ENCODE results near the gene U2AF1L4.

Gene U2AF1L4

GRCh38 chr19:35742121-35742724 is 3.0 kb downstream of the U2AF1L4 start, which contains the start of gene IGFLR1:
Gene IGFLR1 (minus strand): TSS chr19:35742452. CDS start chr19:35741180, 1,272 bp downstream.
- no peak for TF ChIP-seq KLF8 (tag by site-specific recombination; IDR thresholded peaks at IDR 0.05)
- 0 out of 2 replicates have a peak, but pooled peaks have one; percentile 9 for TF ChIP-seq ZBTB21 (tag by site-specific recombination; IDR thresholded peaks at IDR 0.05)
- 0 out of 2 replicates have a peak, but pooled peaks have one; percentile 8 for TF ChIP-seq YY2 (tag by site-specific recombination; IDR thresholded peaks at IDR 0.05)
- TF ChIP-seq SETDB1 (IDR thresholded peaks at IDR 0.05; ENCODE audit: insufficient read length, low read length) = no peak
- TF ChIP-seq, protein P1, sequence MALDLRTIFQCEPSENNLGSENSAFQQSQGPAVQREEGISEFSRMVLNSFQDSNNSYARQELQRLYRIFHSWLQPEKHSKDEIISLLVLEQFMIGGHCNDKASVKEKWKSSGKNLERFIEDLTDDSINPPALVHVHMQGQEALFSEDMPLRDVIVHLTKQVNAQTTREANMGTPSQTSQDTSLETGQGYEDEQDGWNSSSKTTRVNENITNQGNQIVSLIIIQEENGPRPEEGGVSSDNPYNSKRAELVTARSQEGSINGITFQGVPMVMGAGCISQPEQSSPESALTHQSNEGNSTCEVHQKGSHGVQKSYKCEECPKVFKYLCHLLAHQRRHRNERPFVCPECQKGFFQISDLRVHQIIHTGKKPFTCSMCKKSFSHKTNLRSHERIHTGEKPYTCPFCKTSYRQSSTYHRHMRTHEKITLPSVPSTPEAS (tag by site-specific recombination; IDR thresholded peaks at IDR 0.05) = no peak
- TF ChIP-seq, protein P2, sequence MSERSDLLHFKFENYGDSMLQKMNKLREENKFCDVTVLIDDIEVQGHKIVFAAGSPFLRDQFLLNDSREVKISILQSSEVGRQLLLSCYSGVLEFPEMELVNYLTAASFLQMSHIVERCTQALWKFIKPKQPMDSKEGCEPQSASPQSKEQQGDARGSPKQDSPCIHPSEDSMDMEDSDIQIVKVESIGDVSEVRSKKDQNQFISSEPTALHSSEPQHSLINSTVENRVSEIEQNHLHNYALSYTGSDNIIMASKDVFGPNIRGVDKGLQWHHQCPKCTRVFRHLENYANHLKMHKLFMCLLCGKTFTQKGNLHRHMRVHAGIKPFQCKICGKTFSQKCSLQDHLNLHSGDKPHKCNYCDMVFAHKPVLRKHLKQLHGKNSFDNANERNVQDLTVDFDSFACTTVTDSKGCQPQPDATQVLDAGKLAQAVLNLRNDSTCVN (tag by site-specific recombination; optimal IDR thresholded peaks at IDR 0.05) = no peak
- TF ChIP-seq SP3 (tag by site-specific recombination; IDR thresholded peaks at IDR 0.05) = no peak
- TF ChIP-seq INSM2 (tag by site-specific recombination; IDR thresholded peaks at IDR 0.05) = no peak
- 0 out of 2 replicates have a peak, but pooled peaks have one; percentile 83 for TF ChIP-seq ZNF335 (tag by site-specific recombination; conservative IDR thresholded peaks at IDR 0.05)
- ChIA-PET CTCF (interaction anchor here (1.1 to 1.2 kb wide), 3 partner anchors 24 to 189 kb away, joined by 4 to 9 read pairs (median 4); no protein-coding TSS in a partner anchor), POLR2A (interaction anchor here (1.2 to 2.6 kb wide), 3 partner anchors 12 to 32 kb away, joined by 3 to 39 read pairs (median 4); partner anchors contain the start of genes ARHGAP33 and HSPB6)
- Histone ChIP-seq H3K4me1 (ENCODE audit: control insufficient read depth, insufficient read depth, low read length) (peaks cover 28% of the 10 kb centered on the region), H3K27ac (ENCODE audit: extremely low read depth, low read depth, low read length) (peak within 1 kb of the TSS; percentile 97), H3K4me3 (ENCODE audit: low read depth, low read length) (no peak within 1 kb of the TSS), H3K9me3 (ENCODE audit: control insufficient read depth, insufficient read depth, low read depth, low read length) (no peaks in the 10 kb centered on the region; the same call in none of the 2 replicates), H3K36me3 (ENCODE audit: control insufficient read depth in 2 of 2, insufficient read depth in 1 of 2, low read length in 2 of 2) (peaks cover 37 to 51% of the 10 kb centered on the region in 2 experiments)

- ChIA-PET CTCF (interaction anchor here (0.5 to 1.6 kb wide), 9 partner anchors 10 to 193 kb away, joined by 3 to 7 read pairs (median 3); no protein-coding TSS in a partner anchor), POLR2A (interaction anchor here (0.6 to 7.7 kb wide), 37 partner anchors 7 to 473 kb away, joined by 3 to 204 read pairs (median 5); partner anchors contain the start of genes ALKBH6, ARHGAP33, COX6B1 and HSPB6)
- Histone ChIP-seq H3K36me3 (ENCODE audit: control insufficient read depth in 2 of 2, insufficient read depth in 1 of 2, low read length in 2 of 2) (peaks cover 48 to 52% of the 10 kb centered on the region in 2 experiments), H3K4me3 (ENCODE audit: low read depth, low read length) (peak overlapping the region; percentile 39), H3K4me1 (ENCODE audit: control insufficient read depth, insufficient read depth, low read length) (peaks cover 23% of the 10 kb centered on the region), H3K27ac (ENCODE audit: extremely low read depth, low read depth, low read length) (peak overlapping the region; percentile 97), H3K9me3 (ENCODE audit: control insufficient read depth, insufficient read depth, low read depth, low read length) (no peaks in the 10 kb centered on the region; the same call in 1 of the 2 replicates)
- no peak for TF ChIP-seq ZFHX2 (tag by site-specific recombination; conservative IDR thresholded peaks at IDR 0.05)
- 0 out of 2 replicates have a peak, but pooled peaks have one; percentile 15 for TF ChIP-seq ZNF561 (tag by site-specific recombination; IDR thresholded peaks at IDR 0.05; ENCODE audit: borderline replicate concordance)
- TF ChIP-seq ZNF692 (tag by site-specific recombination; IDR thresholded peaks at IDR 0.05) = no peak
- no peak for TF ChIP-seq HOXD13 (CRISPR knock-in tag; IDR thresholded peaks at IDR 0.05; ENCODE audit: borderline replicate concordance)
- peak; percentile 10; the same call in 1 of the 2 replicates for TF ChIP-seq ZNF391 (tag by site-specific recombination; IDR thresholded peaks at IDR 0.05; ENCODE audit: borderline replicate concordance, low read depth)
- 0 out of 2 replicates have a peak, but pooled peaks have one; percentile 6 for TF ChIP-seq ZNF843 (tag by site-specific recombination; IDR thresholded peaks at IDR 0.05)
- TF ChIP-seq MZF1 (tag by site-specific recombination; IDR thresholded peaks at IDR 0.05; ENCODE audit: borderline replicate concordance) = peak; percentile 80; the same call in 1 of the 2 replicates
- TF ChIP-seq ZBTB6 (tag by site-specific recombination; IDR thresholded peaks at IDR 0.05) = 0 out of 2 replicates have a peak, but pooled peaks have one; percentile 20
- TF ChIP-seq TRIM28 (IDR thresholded peaks at IDR 0.05; ENCODE audit: borderline replicate concordance, low read length) = 0 out of 2 replicates have a peak, but pooled peaks have one; percentile 1
- TF ChIP-seq ZNF423 (tag by site-specific recombination; IDR thresholded peaks at IDR 0.05) = 0 out of 2 replicates have a peak, but pooled peaks have one; percentile 11
- TF ChIP-seq ZNF2 (tag by site-specific recombination; IDR thresholded peaks at IDR 0.05) = 0 out of 2 replicates have a peak, but pooled peaks have one; percentile 7
- no peak for TF ChIP-seq ZSCAN18 (tag by site-specific recombination; IDR thresholded peaks at IDR 0.05)
- 0 out of 2 replicates have a peak, but pooled peaks have one; percentile 67 for TF ChIP-seq GLIS1 (tag by site-specific recombination; IDR thresholded peaks at IDR 0.05)
- TF ChIP-seq ZNF658 (tag by site-specific recombination; IDR thresholded peaks at IDR 0.05) = no peak
These were observed 4.1 kb downstream of the U2AF1L4 start for GRCh38 chr19:35741203-35741515.

Measured in HEK293 (cell line).